SJSA1 (cell line): ENCODE data around the gene RECQL5. TPM values are rescaled to one million over a fixed set of nuclear protein-coding genes. Genes with fewer than 3 reads are reported as not detected.

Experiments
- DNase-seq, 2 experiments: peaks; one replicate each; pipeline ENCODE4 v3.0.0-alpha.2; 2015 to 2020; ENCODE audit warnings: low spot score in 2 of 2, low read depth in 1 of 2
- H3K27ac ChIP-seq: fragments of 250-450 bp; sonication (Bioruptor Pico); 2 replicates; pipeline ENCODE4 v1.5.1; 2020; ENCODE audit warnings: mild to moderate bottlenecking, moderate library complexity
- H3K27me3 ChIP-seq: fragments of 250-450 bp; sonication (Bioruptor Pico); replicated peaks from 2 replicates; pipeline ENCODE4 v1.5.1; 2020; ENCODE audit warnings: mild to moderate bottlenecking, moderate library complexity
- H3K36me3 ChIP-seq: fragments of 250-450 bp; sonication (Bioruptor Pico); 2 replicates; pipeline ENCODE4 v1.5.1; 2020; ENCODE audit warnings: mild to moderate bottlenecking
- H3K4me1 ChIP-seq: fragments of 250-450 bp; sonication (Bioruptor Pico); replicated peaks from 2 replicates; pipeline ENCODE4 v1.6.1; 2021; ENCODE audit warnings: mild to moderate bottlenecking
- H3K4me3 ChIP-seq: fragments of 250-450 bp; sonication (Bioruptor Pico); 2 replicates; pipeline ENCODE4 v1.5.1; 2020; ENCODE audit warnings: mild to moderate bottlenecking
- H3K9me3 ChIP-seq: fragments of 250-450 bp; sonication (Bioruptor Pico); replicated peaks from 2 replicates; pipeline ENCODE4 v1.5.1; 2020; ENCODE audit warnings: mild to moderate bottlenecking
- total RNA-seq: library from RNA; depleted of rRNA; stranded (reverse); fragments of >200 nt; shearing (Covaris generic); gene quantifications from 2 replicates; pipeline ENCODE4 v1.2.3, GENCODE V29; 2014

RECQL5 gene
- total RNA-seq, 1 experiment from 2014 or later = 15.7 TPM

- Histone ChIP-seq H3K4me3 (no peak overlapping the region), H3K4me1 (peaks cover 42% of the 10 kb centered on the region), H3K36me3 (peaks cover 62% of the 10 kb centered on the region), H3K27me3 (no peaks in the 10 kb centered on the region), H3K9me3 (no peaks in the 10 kb centered on the region), H3K27ac (peak overlapping the region; percentile 25)
- peak; percentile 82 to 86 for DNase-seq
Observed at GRCh38 chr17:75679706-75680211, 12.8 kb upstream of the RECQL5 start.

- no peak overlapping the region for H3K27ac ChIP-seq
- H3K36me3 ChIP-seq = peaks cover 71% of the 10 kb centered on the region
- DNase-seq = no peak
- no peak overlapping the region for H3K4me3 ChIP-seq
- H3K4me1 ChIP-seq = peaks cover 26% of the 10 kb centered on the region
- no peaks in the 10 kb centered on the region for H3K9me3 ChIP-seq
- no peaks in the 10 kb centered on the region for H3K27me3 ChIP-seq
Observed at GRCh38 chr17:75676461-75676860, 9.5 kb upstream of the RECQL5 start.

GRCh38 chr17:75673487-75673886 lies 6.5 kb upstream of the RECQL5 start:
- H3K4me1 ChIP-seq = peaks cover under 1% of the 10 kb centered on the region; the same call in 1 of the 2 replicates
- no peak for DNase-seq
- no peak overlapping the region for H3K27ac ChIP-seq
- H3K36me3 ChIP-seq = peaks cover 80% of the 10 kb centered on the region
- H3K4me3 ChIP-seq = no peak overlapping the region
- no peaks in the 10 kb centered on the region for H3K27me3 ChIP-seq
- no peaks in the 10 kb centered on the region for H3K9me3 ChIP-seq

GRCh38 chr17:75672011-75672410 lies 5.1 kb upstream of the RECQL5 start:
- Histone ChIP-seq H3K9me3 (no peaks in the 10 kb centered on the region), H3K27me3 (no peaks in the 10 kb centered on the region), H3K4me3 (no peak overlapping the region), H3K4me1 (peaks cover 7% of the 10 kb centered on the region; the same call in 1 of the 2 replicates), H3K36me3 (peaks cover 77% of the 10 kb centered on the region), H3K27ac (no peak overlapping the region)
- no peak for DNase-seq

- H3K9me3 ChIP-seq = no peaks in the 10 kb centered on the region
Observed at GRCh38 chr17:75670868-75671267, 3.9 kb upstream of the RECQL5 start.

GRCh38 chr17:75668489-75668888 lies 1.5 kb upstream of the RECQL5 start:
- peak overlapping the region; percentile 68; the same call in 1 of the 2 replicates for H3K4me3 ChIP-seq
- no peak for DNase-seq
- peaks cover 62% of the 10 kb centered on the region for H3K36me3 ChIP-seq
- no peaks in the 10 kb centered on the region for H3K9me3 ChIP-seq
- no peaks in the 10 kb centered on the region for H3K27me3 ChIP-seq
- H3K4me1 ChIP-seq = peaks cover 15% of the 10 kb centered on the region
- no peak overlapping the region for H3K27ac ChIP-seq

More at GRCh38 chr17:75670868-75671267, 3.9 kb upstream of the RECQL5 start:
- Histone ChIP-seq H3K4me1 (peaks cover 14% of the 10 kb centered on the region), H3K4me3 (no peak overlapping the region), H3K36me3 (peaks cover 67% of the 10 kb centered on the region), H3K27ac (no peak overlapping the region), H3K27me3 (no peaks in the 10 kb centered on the region)
- DNase-seq = no peak

GRCh38 chr17:75667825-75668224 lies 871 bp upstream of the RECQL5 start:
- Histone ChIP-seq H3K4me1 (peaks cover 15% of the 10 kb centered on the region), H3K36me3 (peaks cover 58% of the 10 kb centered on the region), H3K9me3 (no peaks in the 10 kb centered on the region), H3K4me3 (peak overlapping the region; percentile 68), H3K27me3 (no peaks in the 10 kb centered on the region), H3K27ac (peak overlapping the region; percentile 80)
- no peak for DNase-seq

- no peaks in the 10 kb centered on the region for H3K27me3 ChIP-seq
- H3K27ac ChIP-seq = no peak overlapping the region
- H3K36me3 ChIP-seq = peaks cover 55% of the 10 kb centered on the region
- peak overlapping the region; percentile 68; the same call in 1 of the 2 replicates for H3K4me3 ChIP-seq
- no peak for DNase-seq
- H3K9me3 ChIP-seq = no peaks in the 10 kb centered on the region
- peaks cover 15% of the 10 kb centered on the region for H3K4me1 ChIP-seq
Observed at GRCh38 chr17:75665981-75666380, 973 bp downstream of the RECQL5 start.

- Histone ChIP-seq H3K9me3 (no peaks in the 10 kb centered on the region), H3K27ac (no peak overlapping the region), H3K4me3 (no peak overlapping the region), H3K36me3 (peaks cover 49% of the 10 kb centered on the region), H3K27me3 (no peaks in the 10 kb centered on the region), H3K4me1 (peaks cover 15% of the 10 kb centered on the region)
- DNase-seq = no peak
Observed at GRCh38 chr17:75664099-75664549, 2.8 kb downstream of the RECQL5 start.

GRCh38 chr17:75662511-75662910 lies 4.4 kb downstream of the RECQL5 start:
- no peak overlapping the region for H3K27ac ChIP-seq
- H3K4me3 ChIP-seq = no peak overlapping the region
- H3K4me1 ChIP-seq = peaks cover 8% of the 10 kb centered on the region
- H3K27me3 ChIP-seq = no peaks in the 10 kb centered on the region
- DNase-seq = no peak
- H3K9me3 ChIP-seq = no peaks in the 10 kb centered on the region
- H3K36me3 ChIP-seq = peaks cover 44% of the 10 kb centered on the region

- H3K9me3 ChIP-seq = no peaks in the 10 kb centered on the region
- DNase-seq = no peak
- H3K4me1 ChIP-seq = peaks cover 8% of the 10 kb centered on the region
- H3K4me3 ChIP-seq = no peak overlapping the region
- H3K27me3 ChIP-seq = no peaks in the 10 kb centered on the region
- H3K27ac ChIP-seq = no peak overlapping the region
- H3K36me3 ChIP-seq = peaks cover 47% of the 10 kb centered on the region
Observed at GRCh38 chr17:75661531-75661930, 5.4 kb downstream of the RECQL5 start.

- no peaks in the 10 kb centered on the region for H3K4me1 ChIP-seq
- no peaks in the 10 kb centered on the region for H3K9me3 ChIP-seq
- H3K27ac ChIP-seq = no peak overlapping the region
- no peak for DNase-seq
- H3K36me3 ChIP-seq = peaks cover 51% of the 10 kb centered on the region
- no peak overlapping the region for H3K4me3 ChIP-seq
- H3K27me3 ChIP-seq = no peaks in the 10 kb centered on the region
Observed at GRCh38 chr17:75658237-75658636, 8.7 kb downstream of the RECQL5 start.

- Histone ChIP-seq H3K27ac (no peak overlapping the region), H3K4me3 (no peak overlapping the region), H3K4me1 (no peaks in the 10 kb centered on the region), H3K27me3 (no peaks in the 10 kb centered on the region), H3K36me3 (peaks cover 52% of the 10 kb centered on the region), H3K9me3 (no peaks in the 10 kb centered on the region)
- no peak for DNase-seq
Observed at GRCh38 chr17:75654176-75654575, 12.8 kb downstream of the RECQL5 start.

- H3K27me3 ChIP-seq = no peaks in the 10 kb centered on the region
- no peak overlapping the region for H3K27ac ChIP-seq
- no peaks in the 10 kb centered on the region for H3K9me3 ChIP-seq
- H3K4me3 ChIP-seq = no peak overlapping the region
- no peaks in the 10 kb centered on the region for H3K4me1 ChIP-seq
- DNase-seq = peak in 1 of 2 experiments; percentile 34
- peaks cover 53% of the 10 kb centered on the region for H3K36me3 ChIP-seq
Observed at GRCh38 chr17:75652934-75653549, 13.9 kb downstream of the RECQL5 start.
